Duodenal mucosa (tissue), 2 donors: ENCODE results near the gene NUFIP1.
"Not testable (repeated sequence)": the region's sequence is repeated elsewhere in the genome, so short reads cannot be mapped to it uniquely, and the experiment has no call there.

Experiments
- H3K27ac ChIP-seq: one replicate; pipeline ENCODE4 v1.7.0; 2013; ENCODE audit warnings: low read depth, low read length
- H3K27me3 ChIP-seq, 2 donors: one replicate each; pipeline ENCODE4 v1.7.0; 2013; ENCODE audit warnings: low read length in 2 of 2, control low read depth in 1 of 2; ENCODE audit not compliant: insufficient read depth in 2 of 2, control insufficient read depth in 1 of 2
- H3K36me3 ChIP-seq, 2 donors: one replicate each; pipeline ENCODE4 v1.7.0; 2013; ENCODE audit warnings: low read length in 2 of 2, control low read depth in 1 of 2; ENCODE audit not compliant: insufficient read depth in 2 of 2, control insufficient read depth in 1 of 2
- H3K4me1 ChIP-seq, 2 donors: one replicate each; pipeline ENCODE4 v1.7.0; 2013; ENCODE audit warnings: low read length in 2 of 2, control low read depth in 1 of 2; ENCODE audit not compliant: insufficient read depth in 2 of 2, control insufficient read depth in 1 of 2
- H3K4me3 ChIP-seq, 2 donors: one replicate each; pipeline ENCODE4 v1.7.0; 2013; ENCODE audit warnings: low read length in 2 of 2, low read depth in 1 of 2
- H3K9ac ChIP-seq, 2 donors: one replicate each; pipeline ENCODE4 v1.7.0; 2013; ENCODE audit warnings: low read length in 2 of 2, low read depth in 1 of 2
- H3K9me3 ChIP-seq, 2 donors: one replicate each; pipeline ENCODE4 v1.7.0; 2013; ENCODE audit warnings: low read length in 2 of 2, control low read depth in 1 of 2; ENCODE audit not compliant: control insufficient read depth in 1 of 2

NUFIP1 gene

DNA sequence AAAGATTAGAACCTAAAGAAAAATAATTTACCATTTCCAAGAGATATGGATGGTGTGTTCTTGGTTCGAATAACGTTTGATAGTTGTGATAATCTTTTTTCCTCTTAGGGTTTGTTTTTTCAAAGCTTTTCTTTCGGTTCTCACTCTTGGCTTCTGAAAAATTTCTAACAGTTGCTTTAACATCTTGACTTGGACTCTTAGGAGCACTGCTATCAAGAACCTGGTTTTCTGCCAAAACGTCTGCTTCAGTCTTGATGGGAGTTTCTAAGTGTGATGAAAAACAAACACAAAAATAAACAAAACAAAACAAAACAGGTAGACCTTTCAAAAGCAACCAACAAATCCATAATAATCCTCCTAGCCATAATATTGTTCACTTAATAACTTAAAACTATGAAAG is 45.9 kb downstream of the NUFIP1 start:
- H3K4me3 ChIP-seq, H3K4me1 ChIP-seq, H3K27me3 ChIP-seq, H3K9ac ChIP-seq, H3K36me3 ChIP-seq, H3K27ac ChIP-seq, H3K9me3 ChIP-seq: not testable (repeated sequence)

DNA sequence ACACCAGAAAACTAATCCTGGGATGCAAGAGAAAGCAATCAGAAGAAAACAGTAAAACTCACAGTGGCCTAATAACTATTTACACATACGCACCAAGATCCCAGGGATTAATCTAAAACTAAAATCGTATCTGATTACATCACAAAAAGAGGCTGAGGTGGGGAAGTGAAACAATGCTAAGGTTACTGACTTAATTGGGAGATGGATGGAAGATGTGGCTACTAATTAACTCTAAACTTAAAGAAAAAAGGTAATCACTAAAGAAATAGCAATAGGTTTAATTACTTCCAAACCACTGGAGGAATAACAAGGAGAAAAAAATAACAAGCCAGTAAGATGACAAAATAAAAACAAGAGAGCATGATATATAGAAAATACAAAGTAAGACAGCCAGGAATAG is 50.4 kb downstream of the NUFIP1 start:
- Histone ChIP-seq H3K4me1 (no peaks in the 10 kb centered on the region), H3K9me3 (no peaks in the 10 kb centered on the region), H3K27ac (no peak overlapping the region), H3K9ac (no peak overlapping the region), H3K27me3 (no peaks in the 10 kb centered on the region), H3K4me3 (no peak overlapping the region), H3K36me3 (peaks cover 0 to 2% of the 10 kb centered on the region in 2 donors)

DNA sequence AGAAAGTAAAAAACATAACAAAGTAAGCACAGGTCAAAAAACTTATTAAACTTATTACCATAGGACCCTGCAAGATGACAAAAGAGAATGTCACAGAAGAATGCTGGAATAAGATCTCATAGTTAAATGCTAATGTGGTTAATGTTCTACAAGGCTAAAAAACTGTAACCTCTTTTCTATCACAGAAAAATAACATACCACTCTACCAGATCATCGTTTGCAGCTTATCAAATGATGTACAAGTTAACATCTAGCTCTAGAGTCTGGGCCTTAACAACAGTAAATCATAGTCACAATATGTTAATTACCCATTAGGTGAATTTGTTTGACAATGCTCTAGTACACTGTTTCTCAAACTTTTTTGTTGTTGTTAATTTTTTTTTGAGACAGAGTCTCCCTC is 53.0 kb downstream of the NUFIP1 start:
- Histone ChIP-seq H3K9ac (no peak overlapping the region), H3K36me3 (peaks cover 0 to 2% of the 10 kb centered on the region in 2 donors), H3K27ac (no peak overlapping the region), H3K9me3 (no peaks in the 10 kb centered on the region), H3K4me1 (no peaks in the 10 kb centered on the region), H3K4me3 (no peak overlapping the region), H3K27me3 (no peaks in the 10 kb centered on the region)

DNA sequence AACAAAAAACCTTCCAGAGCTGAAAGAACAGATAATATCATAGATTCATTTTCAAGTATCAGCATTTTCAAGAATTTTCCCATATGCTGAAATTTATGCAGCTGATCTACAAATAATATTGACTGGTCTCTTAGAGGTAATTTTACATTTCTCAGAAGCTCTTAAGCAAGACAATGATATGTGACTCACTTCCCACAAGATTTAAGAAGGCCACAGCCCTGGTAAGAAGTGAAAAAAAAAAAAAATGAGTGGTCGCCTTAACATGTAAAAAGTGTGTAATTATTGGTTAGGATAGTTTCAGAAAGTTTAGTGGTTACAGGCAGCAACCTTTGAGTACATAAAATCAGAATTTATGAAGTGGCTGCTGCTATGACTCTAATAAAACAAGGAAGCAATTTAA is 54.5 kb downstream of the NUFIP1 start:
- H3K9ac ChIP-seq, result no peak overlapping the region
- no peaks in the 10 kb centered on the region for H3K4me1 ChIP-seq
- H3K4me3 ChIP-seq, result no peak overlapping the region
- H3K36me3 ChIP-seq, result no peaks in the 10 kb centered on the region
- H3K27me3 ChIP-seq, result no peaks in the 10 kb centered on the region
- H3K9me3 ChIP-seq, result no peaks in the 10 kb centered on the region
- no peak overlapping the region for H3K27ac ChIP-seq

DNA sequence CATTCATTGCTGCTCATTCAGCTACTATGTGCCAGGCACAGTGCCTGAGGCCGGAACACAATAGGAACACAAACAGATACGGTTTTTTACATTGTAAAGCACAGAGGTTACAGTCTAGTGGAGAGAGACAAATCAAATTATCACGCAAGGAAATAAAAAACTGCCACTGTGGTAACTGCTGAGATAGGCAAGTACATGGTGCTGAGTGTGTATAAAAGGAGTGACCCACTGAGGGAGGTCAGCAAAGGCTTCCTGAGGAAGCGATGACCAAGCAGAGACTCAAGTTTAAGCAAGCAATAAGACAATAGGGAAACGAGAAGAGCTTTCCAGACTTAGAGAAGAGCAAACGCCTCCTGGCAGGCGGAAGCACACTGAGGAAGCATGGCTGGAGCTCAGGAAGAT is 56.4 kb downstream of the NUFIP1 start:
- no peaks in the 10 kb centered on the region for H3K36me3 ChIP-seq
- H3K27me3 ChIP-seq, result no peaks in the 10 kb centered on the region
- H3K27ac ChIP-seq, result no peak overlapping the region
- no peak overlapping the region for H3K9ac ChIP-seq
- no peak overlapping the region for H3K4me3 ChIP-seq
- H3K9me3 ChIP-seq, result no peaks in the 10 kb centered on the region
- no peaks in the 10 kb centered on the region for H3K4me1 ChIP-seq

DNA sequence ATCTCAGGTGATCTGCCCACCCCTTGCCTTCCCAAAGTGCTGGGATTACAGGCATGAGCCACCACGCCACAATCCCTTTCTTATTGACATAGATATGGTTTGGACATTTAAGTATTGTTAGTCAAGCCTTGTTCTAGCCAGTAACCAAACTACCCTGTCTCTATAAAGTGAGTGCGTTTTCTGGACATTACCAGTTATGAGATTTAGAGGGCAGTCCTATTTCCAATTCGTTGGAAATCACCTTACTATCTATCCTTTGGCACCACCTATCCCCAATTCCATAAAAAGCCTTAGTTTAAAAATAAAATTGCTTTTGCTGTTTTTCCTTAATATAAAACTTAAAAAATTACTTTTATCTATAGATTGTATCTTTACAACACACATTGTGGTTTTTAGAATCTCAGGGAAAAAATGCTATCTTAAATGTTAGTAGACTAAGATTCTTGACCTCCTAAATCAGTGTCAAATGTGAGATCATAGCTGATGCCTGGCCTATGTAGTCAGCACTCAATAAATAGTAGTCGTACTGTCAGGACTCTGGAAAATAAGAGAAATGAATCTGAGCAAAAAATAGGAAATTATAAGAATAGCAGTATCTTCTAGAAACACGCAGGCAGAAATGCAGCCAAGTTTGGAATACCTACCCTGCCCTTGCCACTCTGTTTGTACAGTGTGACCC is 57.0 kb downstream of the NUFIP1 start:
- H3K27me3 ChIP-seq, result no peaks in the 10 kb centered on the region
- H3K4me1 ChIP-seq, result no peaks in the 10 kb centered on the region
- H3K9me3 ChIP-seq, result no peaks in the 10 kb centered on the region
- no peak overlapping the region for H3K27ac ChIP-seq
- no peak overlapping the region for H3K4me3 ChIP-seq
- no peak overlapping the region for H3K9ac ChIP-seq
- no peaks in the 10 kb centered on the region for H3K36me3 ChIP-seq

DNA sequence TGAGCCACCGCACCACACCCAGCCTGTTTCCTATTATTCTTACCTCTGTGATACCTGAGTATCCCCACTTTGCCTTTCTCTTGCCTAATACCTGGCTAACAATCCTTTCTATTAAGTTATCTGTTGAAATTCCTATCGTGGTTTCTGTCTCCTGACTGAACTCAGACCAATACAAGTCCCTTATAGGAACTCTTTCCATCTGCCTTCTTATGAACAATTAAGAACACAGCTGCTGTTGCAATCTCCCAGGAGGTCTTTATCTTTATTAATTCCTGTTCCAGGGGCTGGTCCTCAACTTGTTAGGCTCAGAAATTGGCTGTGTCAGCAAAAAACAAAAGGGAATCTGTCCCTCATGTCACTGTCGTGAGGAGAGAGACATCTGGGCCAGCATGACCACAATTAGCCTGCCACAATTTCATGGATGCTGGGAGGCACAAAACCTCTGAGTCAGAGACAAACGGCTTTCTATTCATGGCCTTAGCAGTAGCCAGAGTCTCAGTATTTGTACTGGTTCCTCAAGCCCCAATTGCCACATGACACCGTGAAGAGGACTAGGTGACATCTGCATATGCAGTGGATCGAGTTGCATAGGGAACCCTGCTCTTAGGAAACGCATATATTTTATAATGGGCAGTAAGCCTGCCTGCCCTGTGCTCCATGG is 58.2 kb downstream of the NUFIP1 start:
- Histone ChIP-seq H3K9me3 (no peaks in the 10 kb centered on the region), H3K27me3 (no peaks in the 10 kb centered on the region), H3K4me1 (no peaks in the 10 kb centered on the region), H3K9ac (no peak overlapping the region), H3K27ac (no peak overlapping the region), H3K36me3 (no peaks in the 10 kb centered on the region), H3K4me3 (no peak overlapping the region)

DNA sequence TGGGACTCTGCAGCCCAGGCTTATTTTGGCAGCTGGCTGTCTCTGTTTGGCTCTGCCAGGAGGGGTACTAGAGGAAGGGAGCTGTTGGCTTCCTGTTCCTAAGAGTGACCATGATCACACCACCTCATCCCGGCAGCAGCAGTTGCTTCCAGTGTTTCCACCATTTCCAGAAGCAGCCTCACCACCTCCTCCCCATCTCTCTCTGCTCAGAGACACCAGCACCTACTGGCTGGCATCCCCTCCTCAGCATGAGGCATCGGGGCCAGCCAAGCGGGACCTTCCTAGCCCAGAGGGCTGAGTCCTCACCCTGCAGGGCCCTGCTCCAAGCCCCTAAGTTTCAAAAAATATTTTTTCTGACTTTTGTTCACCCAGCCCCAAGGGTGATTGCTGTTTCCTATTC is 59.0 kb downstream of the NUFIP1 start:
- Histone ChIP-seq H3K4me1 (no peaks in the 10 kb centered on the region), H3K9ac (no peak overlapping the region), H3K4me3 (no peak overlapping the region), H3K9me3 (no peaks in the 10 kb centered on the region), H3K27me3 (no peaks in the 10 kb centered on the region), H3K36me3 (no peaks in the 10 kb centered on the region), H3K27ac (no peak overlapping the region)

DNA sequence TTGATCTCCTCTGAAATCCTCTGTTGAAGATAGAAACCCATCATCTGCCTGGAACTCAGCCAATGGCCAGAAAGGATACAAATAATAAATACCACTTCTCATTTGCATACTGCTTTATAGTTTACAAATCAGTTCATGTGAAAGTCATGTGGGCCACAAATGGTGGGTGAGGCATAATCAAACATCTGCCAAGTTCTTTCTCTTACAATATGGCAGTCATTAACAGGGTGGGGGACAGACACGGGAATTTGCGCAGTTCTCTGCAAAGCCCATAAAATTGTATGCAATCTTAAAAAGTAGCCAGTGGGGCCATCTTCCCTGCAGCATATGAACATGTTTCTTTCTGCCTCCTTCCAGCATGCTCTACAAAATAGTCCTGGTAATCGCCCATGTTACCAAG is 59.6 kb downstream of the NUFIP1 start:
- no peaks in the 10 kb centered on the region for H3K4me1 ChIP-seq
- no peaks in the 10 kb centered on the region for H3K27me3 ChIP-seq
- H3K9ac ChIP-seq, result no peak overlapping the region
- no peaks in the 10 kb centered on the region for H3K36me3 ChIP-seq
- H3K9me3 ChIP-seq, result no peaks in the 10 kb centered on the region
- H3K4me3 ChIP-seq, result no peak overlapping the region
- H3K27ac ChIP-seq, result no peak overlapping the region

DNA sequence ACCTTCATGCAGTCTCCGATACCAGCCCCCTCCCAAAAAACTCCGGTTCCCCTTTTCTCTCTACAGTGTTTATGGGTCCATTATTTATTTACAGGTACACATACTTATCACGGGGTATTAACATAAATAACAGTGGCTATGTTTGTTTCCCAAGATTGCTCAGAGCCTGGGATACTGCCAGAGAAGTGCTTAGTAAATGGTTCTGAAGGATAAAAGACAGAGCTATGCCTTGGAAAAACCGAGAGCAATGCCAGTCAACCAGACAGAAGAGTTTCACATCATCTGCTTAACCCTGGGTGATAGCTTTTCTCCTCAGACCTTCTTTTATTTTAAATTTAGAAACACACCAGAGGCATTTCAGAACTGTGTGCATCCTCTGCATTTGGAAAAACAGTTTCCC is 61.3 kb downstream of the NUFIP1 start:
- Histone ChIP-seq H3K4me3 (no peak overlapping the region), H3K36me3 (no peaks in the 10 kb centered on the region), H3K9ac (no peak overlapping the region), H3K27ac (no peak overlapping the region), H3K4me1 (no peaks in the 10 kb centered on the region), H3K9me3 (no peaks in the 10 kb centered on the region), H3K27me3 (no peaks in the 10 kb centered on the region)
